Fibroblast of skin of scalp (primary cell): ENCODE measurements around the gene MDM4.
A peak's percentile ranks its signal among the peaks of the same experiment; 100 is the strongest.
"Not testable (repeated sequence)": the region's sequence is repeated elsewhere in the genome, so short reads cannot be mapped to it uniquely, and the experiment has no call there.

Experiments
- DNase-seq: peaks from one replicate; pipeline ENCODE4 v3.0.0-alpha.2; 2013

The MDM4 gene

DNA sequence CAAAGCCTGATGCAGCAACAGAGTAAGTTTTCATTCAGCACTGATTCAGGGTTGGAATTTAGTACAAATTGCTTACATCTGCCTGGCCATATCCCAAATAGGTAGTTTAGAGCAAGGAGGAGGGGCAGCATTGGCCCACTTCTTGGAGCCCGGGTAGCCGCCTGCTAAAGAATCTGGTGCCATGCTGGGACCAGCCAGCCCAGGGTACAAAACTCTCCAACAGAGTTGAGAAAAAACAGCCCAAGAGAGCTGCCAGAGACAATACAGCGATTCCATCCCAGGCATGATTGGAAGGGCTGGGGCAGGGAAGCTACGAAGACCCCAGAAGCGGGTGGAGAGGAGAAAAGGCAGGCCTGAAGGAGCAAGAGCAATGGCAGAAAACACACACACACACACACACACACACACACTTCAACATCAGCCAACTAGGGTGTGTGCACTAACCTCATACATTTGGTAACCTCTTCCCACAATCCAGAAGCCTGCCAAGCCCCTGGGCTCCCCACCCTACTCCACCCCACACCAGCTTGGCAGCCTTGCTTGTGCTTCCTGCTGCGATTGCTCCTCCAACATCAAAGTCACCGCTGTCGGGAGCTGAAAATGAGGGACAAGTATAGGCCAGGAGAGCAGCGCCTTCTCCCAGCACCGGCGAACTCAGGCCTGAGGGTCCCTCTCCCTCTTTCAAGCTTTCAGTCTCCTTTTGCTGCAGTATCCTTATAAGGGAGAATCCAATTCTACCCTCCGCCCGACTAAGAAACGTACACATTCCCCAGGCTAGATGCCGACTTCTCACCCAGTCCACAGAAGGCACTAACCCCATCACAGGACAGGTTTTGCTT is 22.8 kb upstream of the MDM4 start:
- peak; percentile 60 for DNase-seq

DNA sequence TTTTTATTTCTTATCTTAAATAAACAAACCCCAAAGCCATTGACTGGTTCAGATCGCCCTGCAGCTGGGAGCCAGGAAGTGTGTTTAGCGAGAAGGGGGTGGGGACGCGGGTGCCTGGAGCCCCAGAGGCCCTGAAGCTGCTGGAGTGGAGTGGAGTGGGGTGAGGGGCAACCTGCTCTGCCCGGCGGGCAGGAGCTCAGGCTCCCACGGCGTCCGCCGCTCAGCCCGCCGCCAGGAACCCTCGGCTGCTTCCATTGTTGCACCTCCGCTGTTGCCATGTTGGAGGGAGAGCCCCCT is 22.3 kb upstream of the MDM4 start:
- no peak for DNase-seq

DNA sequence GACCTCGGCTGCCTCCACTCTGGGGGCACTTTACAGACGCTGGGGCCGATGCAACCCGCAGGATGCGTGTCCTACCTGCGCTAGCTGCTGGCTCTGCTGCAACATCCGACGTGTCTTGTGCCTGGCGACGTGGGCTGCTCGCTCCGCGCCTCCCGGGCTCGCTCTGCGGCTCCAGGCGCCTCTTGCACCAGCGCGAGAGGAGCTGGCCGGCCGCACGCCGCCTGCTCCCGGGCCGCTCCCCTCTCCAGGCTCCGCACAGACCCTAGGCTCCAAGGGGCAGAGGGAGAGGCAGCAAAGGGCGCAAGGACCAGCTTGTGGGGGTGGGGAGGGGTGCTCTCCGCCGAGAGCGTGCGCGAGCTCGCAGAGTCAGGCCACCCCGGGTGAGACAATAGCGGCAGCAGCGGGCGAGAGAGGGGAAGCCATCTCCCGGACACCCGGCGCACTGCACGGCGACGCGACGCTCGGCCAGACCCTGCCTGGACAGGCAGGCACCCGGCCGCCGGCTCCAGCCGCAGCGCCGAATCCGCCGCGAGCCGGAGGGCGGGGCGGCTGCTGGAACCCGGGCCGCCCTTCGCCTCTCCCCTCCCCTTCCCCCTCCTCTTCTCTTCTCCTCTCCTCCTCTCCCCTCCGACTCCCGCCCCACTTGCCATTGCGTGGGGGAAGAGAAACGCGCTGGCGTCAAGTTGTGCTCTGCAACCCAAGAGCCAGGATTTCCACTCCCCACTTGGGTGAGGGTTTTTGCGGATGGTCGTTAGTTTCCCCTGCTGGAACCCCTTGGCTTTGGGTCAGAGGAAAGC is 21.7 kb upstream of the MDM4 start, which contains the start of gene PIK3C2B:
TSS of gene PIK3C2B (minus strand) at position 525 of the 797 bp plus-strand sequence. CDS start 25,003 bp downstream, outside the sequence.
- peak; percentile 81 for DNase-seq

DNA sequence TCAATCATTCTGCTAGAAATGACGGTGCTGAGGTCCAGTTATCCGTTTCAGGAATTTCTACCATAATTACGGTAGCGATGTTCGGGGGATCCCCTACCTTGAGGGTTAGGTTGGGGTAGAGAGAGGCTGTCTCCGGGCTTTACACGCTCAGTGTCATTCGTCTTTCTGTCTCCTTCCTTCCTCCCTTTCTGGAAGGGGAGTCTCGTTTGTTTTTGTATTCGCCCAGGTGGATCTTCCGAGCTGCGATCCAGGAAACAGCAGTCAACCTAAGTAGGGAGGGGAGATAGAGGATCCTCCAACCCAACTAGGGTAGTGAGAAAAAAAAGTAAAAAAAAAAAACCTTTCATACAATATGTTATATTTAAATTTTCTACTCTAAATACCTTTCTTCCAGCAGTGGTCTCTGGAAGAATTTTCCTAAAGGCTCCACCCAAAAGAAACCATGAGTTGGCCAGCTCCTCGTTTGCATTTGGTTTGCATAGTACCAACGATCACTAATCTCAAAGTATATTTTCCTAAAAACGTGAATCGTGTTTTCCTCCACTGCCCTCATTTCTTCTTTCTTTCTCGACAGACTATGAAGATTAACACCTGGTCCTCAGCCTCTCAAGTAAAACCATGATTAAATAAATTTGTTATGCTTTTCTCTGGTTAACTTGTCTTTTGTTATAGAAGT is 21.0 kb upstream of the MDM4 start:
- DNase-seq: no peak

DNA sequence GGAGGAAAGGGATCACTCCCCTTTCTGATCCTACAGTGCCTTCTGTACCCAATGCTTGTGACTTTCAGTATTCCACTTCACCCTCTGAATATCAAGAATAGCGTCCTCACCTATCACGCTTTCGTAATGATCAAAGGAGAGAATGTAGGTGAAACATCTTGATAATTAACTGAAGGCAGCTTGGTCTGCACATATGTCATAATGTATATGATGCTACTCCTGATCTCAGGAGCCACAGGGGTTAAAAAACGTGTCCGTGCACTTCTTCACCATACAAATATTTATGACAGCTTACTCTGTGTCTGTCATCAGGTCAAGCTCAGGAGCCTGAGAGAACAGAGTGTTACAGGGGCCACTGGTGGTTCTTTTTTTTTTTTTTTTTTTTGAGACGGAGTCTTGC is 20.4 kb upstream of the MDM4 start:
- DNase-seq: no peak

DNA sequence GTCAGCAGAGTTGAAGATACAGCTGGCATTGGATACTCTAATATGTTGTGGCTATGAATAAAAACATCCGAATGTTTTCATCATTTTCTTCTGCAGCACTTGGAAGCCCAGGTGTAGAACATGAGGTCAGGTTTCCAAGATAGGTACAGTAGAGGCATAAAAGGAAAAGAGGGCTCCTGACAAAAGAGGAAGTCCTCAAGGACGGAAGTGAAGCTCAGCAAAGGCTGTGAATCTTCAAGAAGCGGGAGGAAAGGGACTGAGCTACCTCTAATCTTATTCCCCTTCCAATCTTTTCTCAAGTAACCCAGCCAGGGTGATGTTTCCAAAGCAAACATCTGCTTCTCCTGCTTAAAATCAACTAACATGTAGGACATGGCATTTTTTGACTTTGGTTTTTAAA is 17.2 kb upstream of the MDM4 start:
- no peak for DNase-seq

DNA sequence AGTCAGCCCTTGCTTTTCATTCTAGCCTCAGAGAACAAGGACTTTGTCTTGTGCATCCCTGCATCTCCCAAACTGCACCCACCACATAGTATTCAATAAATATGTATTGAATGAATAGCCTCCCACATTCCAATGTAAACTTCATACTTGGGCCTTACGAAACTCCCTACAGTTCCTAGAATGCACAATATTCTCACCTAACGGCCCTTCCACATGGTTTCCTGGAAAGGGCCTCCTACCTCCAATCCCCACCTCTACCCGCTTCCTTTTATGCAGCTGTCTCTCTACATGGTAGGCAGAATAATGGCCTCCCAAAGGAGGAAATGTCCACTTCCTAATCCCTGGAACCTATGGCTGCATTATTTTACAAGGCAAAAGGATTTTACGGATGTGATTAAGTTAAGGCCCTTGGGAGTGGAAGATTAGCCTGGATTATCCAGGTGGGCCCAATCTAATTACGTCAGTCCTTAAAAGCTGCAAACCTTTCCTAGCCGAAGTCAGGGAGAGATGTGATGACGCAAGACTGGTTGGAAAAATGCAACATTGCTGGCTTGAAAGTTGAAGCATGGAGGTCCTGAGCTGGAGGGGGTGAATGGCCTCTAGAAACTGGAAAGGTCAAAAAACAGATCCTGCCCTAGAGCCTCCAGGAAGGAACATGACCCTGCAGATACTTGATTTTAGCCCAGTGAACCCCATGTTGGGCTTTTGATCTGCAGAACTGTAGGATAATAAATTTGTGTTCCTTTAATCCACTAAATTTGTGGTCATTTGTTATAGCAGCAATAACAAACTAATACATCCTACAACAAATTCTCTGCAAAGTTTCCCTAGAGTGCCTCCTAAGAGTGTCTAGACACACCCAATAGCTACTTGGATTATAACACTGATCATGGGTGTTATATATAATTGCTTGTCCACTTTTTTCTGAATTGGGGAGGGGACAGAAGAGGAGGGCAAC is 16.4 kb upstream of the MDM4 start:
- DNase-seq: no peak

DNA sequence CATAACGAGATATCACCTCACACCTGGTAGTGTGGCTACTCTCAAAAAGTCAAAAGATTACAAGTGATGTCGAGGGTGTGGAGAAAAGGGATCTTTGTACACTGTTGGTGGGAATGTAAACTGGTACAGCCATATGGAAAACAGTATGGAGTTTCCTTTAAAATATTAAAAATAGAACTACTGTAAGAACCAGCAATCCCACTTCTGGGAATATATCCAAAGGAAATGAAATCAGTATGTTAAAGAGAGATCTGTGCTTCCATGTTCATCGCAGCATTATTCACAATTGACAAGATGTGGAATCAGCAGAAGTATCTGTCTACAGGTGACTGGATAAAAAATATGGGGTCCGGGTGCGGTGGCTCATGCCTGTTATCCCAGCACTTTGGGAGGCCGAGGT is 14.0 kb upstream of the MDM4 start:
- DNase-seq: peak; percentile 23

DNA sequence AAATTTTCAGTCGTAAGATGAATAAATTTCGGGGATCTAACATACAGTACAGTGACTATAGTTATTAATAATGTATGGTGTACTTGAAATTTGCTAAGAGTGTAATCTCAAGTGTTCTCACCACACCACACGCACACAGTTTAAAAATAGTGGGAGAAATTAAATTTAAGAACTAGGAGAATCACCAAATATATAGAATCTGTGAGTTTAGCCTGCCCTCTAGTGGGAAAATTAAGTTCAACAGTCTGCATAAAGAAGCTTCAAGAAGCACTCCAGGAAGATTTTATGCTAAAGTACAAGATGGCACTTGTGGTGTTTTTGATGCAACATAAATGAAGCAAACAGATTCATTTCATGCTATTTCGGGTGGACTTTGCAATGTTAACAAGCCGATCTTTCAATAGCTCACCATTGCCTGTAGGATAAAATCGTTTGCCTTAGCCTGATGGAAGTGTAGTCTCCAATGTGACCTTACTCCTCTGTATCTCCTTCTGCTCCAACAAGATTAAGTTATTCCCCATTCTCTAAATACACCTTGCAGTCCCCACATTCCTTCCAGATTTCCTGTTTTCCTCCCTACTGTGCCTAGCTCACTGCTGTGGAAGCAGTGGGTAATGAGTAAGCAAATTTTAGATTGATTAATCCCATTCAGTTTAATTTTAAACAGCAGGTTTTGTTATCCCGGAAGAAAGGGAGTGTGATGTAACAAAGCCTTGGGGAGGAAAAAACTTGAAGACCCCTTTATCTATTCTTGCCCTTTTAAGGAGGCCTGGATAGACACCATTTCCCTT is 12.9 kb upstream of the MDM4 start:
- peak; percentile 76 for DNase-seq

DNA sequence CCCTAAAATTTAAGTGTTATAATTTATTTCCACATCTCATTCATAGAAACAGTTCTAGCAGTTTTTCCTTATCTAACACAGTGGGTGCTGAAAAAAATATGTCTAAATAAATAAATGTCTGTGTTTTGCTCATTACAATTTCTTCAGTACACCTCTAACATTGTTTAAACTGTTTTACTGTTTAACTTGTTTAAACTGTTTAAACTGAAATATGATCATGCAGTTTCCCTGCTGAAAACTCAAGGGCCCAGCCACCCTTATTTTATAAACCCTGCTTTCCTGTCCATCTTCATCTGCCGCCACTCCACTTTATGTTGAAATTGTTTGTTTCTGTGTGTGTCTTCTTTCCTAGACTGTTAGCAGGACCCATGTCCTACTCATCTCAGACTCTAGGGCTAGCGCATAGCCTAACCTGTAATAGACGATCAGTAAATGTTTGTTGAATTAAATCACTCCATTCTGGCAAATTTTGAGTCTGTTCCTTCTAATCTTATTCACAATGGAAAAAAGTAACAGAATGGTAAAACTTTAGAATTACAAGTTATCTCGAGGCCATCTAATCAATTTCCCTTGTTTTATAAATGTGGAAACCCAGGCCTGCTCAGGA is 12.2 kb upstream of the MDM4 start:
- DNase-seq: no peak

DNA sequence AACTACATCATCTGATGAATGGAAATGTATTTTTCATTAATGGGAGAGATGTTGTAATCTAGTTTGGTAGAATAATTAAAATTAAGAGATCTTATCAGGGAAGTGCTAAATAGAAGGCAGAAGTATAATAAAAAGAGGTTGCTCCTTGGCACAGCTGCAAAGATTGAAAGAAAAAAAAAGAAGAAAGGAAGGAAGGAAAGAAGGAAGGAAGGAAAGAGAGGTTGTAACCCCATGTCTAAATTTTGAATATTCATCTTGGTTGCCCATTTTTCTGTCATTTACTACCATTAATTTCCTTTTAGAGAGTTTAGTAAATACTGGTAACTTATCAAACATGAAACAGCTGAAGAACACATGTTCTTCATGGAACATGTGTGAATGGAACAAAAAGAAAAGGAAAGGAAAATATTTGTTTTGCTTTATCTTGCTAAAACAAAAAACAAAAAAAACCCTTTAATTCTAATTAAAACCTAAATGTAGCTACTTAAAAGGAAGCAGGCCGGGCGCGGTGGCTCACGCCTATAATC is 10.5 kb upstream of the MDM4 start:
- no peak for DNase-seq

DNA sequence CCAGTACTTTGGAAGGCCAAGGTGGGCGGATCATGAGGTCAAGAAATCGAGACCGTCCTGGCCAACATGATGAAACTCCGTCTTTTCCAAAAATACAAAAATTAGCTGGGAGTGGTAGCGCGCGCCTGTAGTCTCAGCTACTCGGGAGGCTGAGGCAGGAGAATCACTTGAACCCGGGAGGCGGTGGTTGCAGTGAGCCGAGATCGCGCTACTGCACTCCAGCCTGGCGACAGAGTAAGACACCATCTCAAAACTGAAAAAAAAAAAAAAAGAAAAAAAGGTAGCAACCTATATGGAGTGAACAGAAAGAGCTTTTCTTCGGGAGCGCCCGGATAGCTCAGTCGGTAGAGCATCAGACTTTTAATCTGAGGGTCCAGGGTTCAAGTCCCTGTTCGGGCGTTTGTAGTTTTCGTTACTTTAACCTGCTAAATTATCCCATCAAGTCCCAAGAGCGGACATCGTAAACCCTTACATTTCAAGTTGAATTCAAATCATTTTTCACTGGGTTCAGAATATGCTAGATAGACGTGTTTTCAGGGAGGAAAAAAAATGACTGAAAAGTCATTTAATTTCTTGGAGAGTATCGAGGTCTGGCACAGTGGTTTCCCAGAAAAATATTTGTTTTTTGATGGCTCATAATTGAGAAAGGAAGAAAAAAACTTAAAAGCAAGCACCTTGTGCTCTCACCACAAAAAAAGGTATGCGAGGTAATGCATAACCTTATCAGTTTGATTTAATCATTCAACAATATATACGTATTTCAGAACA is 9.8 kb upstream of the MDM4 start:
- peak; percentile 96 for DNase-seq

DNA sequence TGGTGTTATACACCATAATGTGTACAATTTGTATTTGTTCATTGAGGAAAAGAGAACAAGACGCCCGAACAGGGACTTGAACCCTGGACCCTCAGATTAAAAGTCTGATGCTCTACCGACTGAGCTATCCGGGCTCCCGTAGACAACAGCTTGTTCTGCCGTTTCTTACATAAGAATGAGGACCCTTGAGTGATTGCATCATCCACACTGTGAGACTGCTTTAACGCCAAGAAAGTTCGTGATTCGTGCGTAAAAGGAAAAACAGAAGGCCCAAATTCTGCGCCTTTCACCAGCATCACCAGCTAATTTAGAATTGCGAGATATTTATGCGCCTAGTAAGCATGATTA is 9.3 kb upstream of the MDM4 start:
- peak; percentile 94 for DNase-seq

DNA sequence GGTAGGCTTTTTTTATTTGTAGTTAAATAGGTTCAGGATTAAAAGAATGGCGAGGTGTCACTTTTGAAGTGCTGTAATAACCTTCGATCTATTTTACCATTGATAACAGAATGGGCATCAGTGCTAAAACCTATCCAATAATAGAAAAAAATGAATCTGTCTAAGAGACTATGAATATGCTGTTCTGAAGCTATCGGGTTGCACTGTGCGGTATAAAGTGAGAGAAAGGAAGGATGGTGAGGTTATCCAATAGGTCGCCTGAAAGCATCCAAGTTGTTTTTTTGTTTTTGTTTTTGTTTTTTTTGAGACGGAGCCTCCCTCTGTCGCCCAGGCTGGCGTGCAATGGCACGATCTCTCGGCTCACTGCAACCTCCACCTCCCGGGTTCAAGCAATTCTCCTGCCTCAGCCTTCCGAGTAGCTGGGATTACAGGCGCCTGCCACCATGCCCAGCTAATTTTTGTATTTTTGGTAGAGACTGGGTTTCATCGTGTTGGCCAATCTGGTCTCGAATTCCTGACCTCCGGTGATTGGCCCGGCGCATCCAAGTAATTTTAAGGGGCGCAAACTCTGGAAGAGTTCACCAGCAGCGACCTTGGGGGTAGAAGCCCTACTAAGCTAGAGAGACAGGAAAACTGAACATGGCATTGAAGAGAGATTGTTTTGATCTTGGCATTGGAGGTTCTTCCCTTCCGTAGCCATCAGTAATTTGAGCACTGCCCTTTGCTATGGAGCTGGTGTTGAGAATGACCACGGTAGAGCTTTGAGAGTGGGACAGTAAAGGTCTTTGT is 8.7 kb upstream of the MDM4 start:
- peak; percentile 83 for DNase-seq

DNA sequence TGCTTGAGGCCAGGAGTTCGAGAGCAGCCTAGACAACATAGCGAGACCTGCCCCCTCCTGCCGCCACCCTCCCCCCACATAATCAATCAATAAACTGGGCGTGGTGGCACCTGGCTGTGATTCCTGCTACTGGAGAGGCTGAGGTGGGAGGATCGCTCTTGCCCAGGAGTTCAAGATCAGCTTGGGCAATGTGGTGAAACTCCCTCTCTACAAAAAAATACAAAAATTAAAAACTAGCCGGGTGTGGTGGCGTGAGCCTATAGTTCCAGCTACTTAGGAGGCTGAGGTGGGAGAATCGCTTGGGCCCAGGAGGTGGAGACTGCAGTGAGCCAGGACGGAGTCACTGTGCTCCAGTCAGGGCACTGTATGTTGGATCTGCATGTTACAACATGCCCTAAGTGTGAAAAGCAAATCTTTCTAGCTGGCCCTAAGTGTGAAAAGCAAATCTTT is 7.0 kb upstream of the MDM4 start:
- no peak for DNase-seq

DNA sequence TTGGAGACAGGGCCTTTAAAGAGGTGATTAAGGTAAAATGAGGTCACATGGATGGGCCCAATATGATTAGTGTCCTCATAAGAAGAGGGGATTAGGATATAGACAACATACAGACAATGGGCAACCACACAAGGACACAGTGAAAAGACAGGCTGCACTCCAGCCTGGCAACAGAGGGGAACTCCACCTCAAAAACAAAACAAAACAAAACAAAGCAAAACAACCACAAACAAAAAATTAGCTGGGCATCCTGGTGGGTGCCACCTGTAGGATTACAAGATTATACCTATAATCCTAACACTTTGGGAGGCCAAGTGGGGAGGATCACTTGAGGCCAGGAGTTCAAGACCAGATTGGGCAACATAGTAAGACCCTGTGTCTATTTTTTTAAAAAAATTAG is 4.8 kb upstream of the MDM4 start:
- DNase-seq: no peak

DNA sequence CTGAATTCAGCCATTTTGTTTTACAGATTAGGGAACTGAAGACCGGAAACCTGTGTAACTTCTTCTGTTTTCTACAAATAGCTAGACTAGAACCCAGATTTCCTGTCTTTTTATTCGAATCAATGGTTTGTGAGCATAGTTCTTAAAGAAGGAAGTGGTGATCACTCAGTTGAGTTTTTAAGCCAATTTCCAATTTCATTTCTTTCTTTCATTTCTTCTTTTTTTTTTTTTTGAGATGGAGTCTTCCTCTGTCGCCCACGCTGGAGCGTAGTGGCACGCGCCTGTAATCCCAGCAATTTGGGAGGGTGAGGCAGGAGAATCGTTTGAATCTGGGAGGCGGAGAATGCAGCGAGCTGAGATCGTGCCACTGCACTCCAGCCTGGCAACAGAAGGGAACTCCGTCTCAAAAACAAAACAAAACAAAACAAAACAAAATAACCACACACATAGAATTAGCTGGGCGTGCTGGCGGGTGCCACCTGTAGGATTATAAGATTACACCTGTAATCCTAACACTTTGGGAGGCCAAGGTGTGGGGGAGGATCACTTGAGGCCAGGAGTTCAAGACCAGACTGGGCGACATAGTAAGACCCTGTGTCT is 3.0 kb upstream of the MDM4 start:
- no peak for DNase-seq

DNA sequence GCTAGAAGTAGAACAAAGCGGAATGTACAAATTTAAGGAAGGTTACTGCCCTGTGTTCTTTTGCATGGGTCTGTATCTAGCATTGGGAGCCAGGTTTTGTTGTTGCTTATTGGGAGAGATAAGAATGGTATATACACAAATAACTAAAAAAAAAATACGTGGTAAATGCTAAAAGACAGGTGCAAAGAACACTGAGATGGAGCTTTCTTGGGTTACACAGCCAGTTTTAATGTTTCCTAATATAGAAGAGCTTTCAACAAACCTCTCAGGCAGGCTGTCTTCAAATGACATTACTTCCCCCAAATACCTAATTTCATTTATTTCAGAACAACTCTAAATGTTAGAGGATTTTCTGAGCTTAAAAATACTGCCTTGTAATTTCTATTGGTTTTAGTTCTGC is 1.4 kb upstream of the MDM4 start:
- DNase-seq: no peak

DNA sequence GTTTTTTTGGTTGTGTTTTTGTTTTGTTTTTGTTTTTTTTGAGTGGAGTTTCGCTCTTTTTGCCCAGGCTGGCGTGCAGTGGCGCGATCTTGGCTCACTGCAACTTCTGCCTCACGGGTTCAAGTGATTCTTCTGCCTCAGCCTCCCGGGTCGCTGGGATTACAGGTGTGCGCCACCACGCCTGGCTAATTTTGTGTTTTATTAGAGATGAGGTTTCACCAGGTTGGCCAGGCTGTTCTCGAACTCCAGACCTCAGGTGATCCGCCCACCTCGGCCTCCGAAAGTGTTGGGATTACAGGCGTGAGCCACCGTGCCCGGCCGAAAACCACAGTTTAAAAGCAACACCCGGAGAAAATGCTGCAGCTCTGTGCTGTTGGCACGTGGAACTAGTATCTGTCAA is 1.2 kb downstream of the MDM4 start:
- DNase-seq: not testable (repeated sequence)
